Liver (tissue), 3 donors: ENCODE measurements around the gene POGZ.

Experiments used
- CTCF ChIP-seq: fragments of 150-350 bp; IDR thresholded peaks from 2 replicates; pipeline ENCODE4 v1.5.1; 2017; ENCODE audit warnings: improper control_type of control experiment, low read depth, low read length; ENCODE audit not compliant: missing input control
- MAX ChIP-seq: IDR thresholded peaks from 2 replicates; pipeline ENCODE4 v1.6.1; 2016; ENCODE audit warnings: antibody characterized with exemption
- RAD21 ChIP-seq, 2 donors: IDR thresholded peaks; 2 replicates each; pipeline ENCODE4 v1.6.1; 2016; ENCODE audit warnings: antibody characterized with exemption in 2 of 2, mild to moderate bottlenecking in 2 of 2
- donor health status: healthy.
- donor health status: healthy.

- TF ChIP-seq CTCF (no peak), RAD21 (IDR thresholded peaks at IDR 0.05) (no peak), MAX (no peak)
These were observed 33.7 kb upstream of the POGZ start for GRCh38 chr1:151493042-151493441.
